HCT116 (cell line): ENCODE data around the gene ABHD18.

Experiments
- CEBPB ChIP-seq: IDR thresholded peaks from 2 replicates; pipeline ENCODE4 v1.6.1; 2012; ENCODE audit warnings: low read depth
- CTCF ChIP-seq, 3 experiments: fragments of 200-600 bp in 1 of 3; sonication (generic) in 1 of 3; IDR thresholded peaks in 2 of 3; conservative IDR thresholded peaks in 1 of 3; 2 replicates each; pipeline ENCODE4 v1.5.1; 2012 to 2017; ENCODE audit warnings: low read depth in 2 of 3, low read length in 2 of 3, antibody characterized with exemption in 1 of 3, borderline replicate concordance in 1 of 3, control low read depth in 1 of 3, mild to moderate bottlenecking in 1 of 3, mixed read lengths in 1 of 3, mixed run types in 1 of 3, moderate library complexity in 1 of 3; ENCODE audit not compliant: insufficient read depth in 1 of 3
- JUND ChIP-seq: IDR thresholded peaks from 2 replicates; pipeline ENCODE4 v1.6.1; 2012
- MAX ChIP-seq: IDR thresholded peaks from 2 replicates; pipeline ENCODE4 v1.6.1; 2012
- POLR2A ChIP-seq: IDR thresholded peaks from 2 replicates; pipeline ENCODE4 v1.7.0; 2011; ENCODE audit warnings: borderline replicate concordance; ENCODE audit not compliant: insufficient read depth, insufficient read length; ENCODE audit errors: extremely low read depth
- RAD21 ChIP-seq: IDR thresholded peaks from 2 replicates; pipeline ENCODE4 v1.6.1; 2012; ENCODE audit warnings: low read depth, mild to moderate bottlenecking
- REST ChIP-seq: IDR thresholded peaks from 2 replicates; pipeline ENCODE4 v1.6.1; 2012; ENCODE audit warnings: low read depth
- ZNF274 ChIP-seq: fragments of 200-500 bp; sonication (Bioruptor generic); IDR thresholded peaks from 2 replicates; pipeline ENCODE4 v1.6.1; 2014; ENCODE audit warnings: mild to moderate bottlenecking, low read depth, low read length, inconsistent platforms

GRCh38 chr4:128061566-128062536, 96.6 kb downstream of the ABHD18 start:
- 0 out of 6 replicates have a peak, but pooled peaks of 1 of the 3 experiments have one; percentile 30 for TF ChIP-seq CTCF (IDR thresholded peaks at IDR 0.05 in 2 of 3, conservative IDR thresholded peaks at IDR 0.05 in 1 of 3; ENCODE audit: borderline replicate concordance in 1 of 3, insufficient read depth in 1 of 3, low read depth in 2 of 3, low read length in 2 of 3)
- no peak for TF ChIP-seq RAD21
- TF ChIP-seq MAX, result peak; percentile 52; the same call in 1 of the 2 replicates
- TF ChIP-seq POLR2A, result no peak
- TF ChIP-seq ZNF274, result no peak
- no peak for TF ChIP-seq JUND
- no peak for TF ChIP-seq CEBPB
- TF ChIP-seq REST, result no peak
